ENCODE measurements around the gene CAMTA1. TPM values are rescaled to one million over a fixed set of nuclear protein-coding genes. Genes with fewer than 3 reads are reported as not detected.

CAMTA1 gene
- total and polyA plus RNA-seq, 4 donors: 90.5 to 236 (median 195) TPM

- no peak overlapping the region for H3K27ac ChIP-seq (ENCODE audit: low read depth, low read length)
- no peak overlapping the region for H3K4me3 ChIP-seq (ENCODE audit: low read depth, low read length)
- H3K27me3 ChIP-seq (ENCODE audit: control insufficient read depth, insufficient read depth, low read length): no peaks in the 10 kb centered on the region
- peaks cover 44% of the 10 kb centered on the region for H3K4me1 ChIP-seq (ENCODE audit: control insufficient read depth, insufficient read depth, low read length)
- WGBS (ENCODE audit: insufficient coverage): 51% methylated on average over 16 of the region's 16 CpGs
- no peaks in the 10 kb centered on the region for H3K9me3 ChIP-seq (ENCODE audit: control insufficient read depth, insufficient read depth, low read length)
- DNase-seq (ENCODE audit: low read depth in 4 of 6, low spot score in 6 of 6): peak in 1 of 6 donors; percentile 41
- peaks cover 8% of the 10 kb centered on the region for H3K36me3 ChIP-seq (ENCODE audit: control insufficient read depth, insufficient read depth, low read length)
Observed at GRCh38 chr1:7441143-7441841, 656.0 kb downstream of the CAMTA1 start.

DNA sequence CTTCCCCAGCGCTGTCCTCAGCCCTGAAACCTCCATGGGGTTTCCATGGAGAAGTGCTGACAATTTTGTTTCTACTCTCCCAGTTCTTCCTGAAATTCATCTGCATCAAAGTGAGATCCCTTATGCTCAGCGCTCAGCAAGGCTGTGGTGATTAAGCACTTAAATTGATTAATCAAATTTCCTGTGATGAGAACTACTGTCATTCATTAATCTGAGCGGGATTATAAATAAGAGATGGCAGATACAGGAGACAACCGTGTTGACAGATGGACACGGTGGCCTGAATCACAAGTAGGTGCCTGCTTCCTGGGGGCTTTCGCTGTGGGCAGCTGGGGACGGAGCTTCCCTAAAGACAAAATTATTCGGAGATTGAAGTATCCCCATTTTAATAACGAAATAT is 656.8 kb downstream of the CAMTA1 start:
- Histone ChIP-seq H3K9me3 (ENCODE audit: control insufficient read depth, insufficient read depth, low read length) (no peaks in the 10 kb centered on the region), H3K4me1 (ENCODE audit: control insufficient read depth, insufficient read depth, low read length) (peaks cover 41% of the 10 kb centered on the region), H3K4me3 (ENCODE audit: low read depth, low read length) (no peak overlapping the region), H3K36me3 (ENCODE audit: control insufficient read depth, insufficient read depth, low read length) (peaks cover 8% of the 10 kb centered on the region), H3K27me3 (ENCODE audit: control insufficient read depth, insufficient read depth, low read length) (no peaks in the 10 kb centered on the region), H3K27ac (ENCODE audit: low read depth, low read length) (no peak overlapping the region)
- WGBS (ENCODE audit: insufficient coverage): 79% methylated on average over 7 of the region's 9 CpGs
- DNase-seq (ENCODE audit: low read depth in 4 of 6, low spot score in 6 of 6): peak in 1 of 6 donors; percentile 67

DNA sequence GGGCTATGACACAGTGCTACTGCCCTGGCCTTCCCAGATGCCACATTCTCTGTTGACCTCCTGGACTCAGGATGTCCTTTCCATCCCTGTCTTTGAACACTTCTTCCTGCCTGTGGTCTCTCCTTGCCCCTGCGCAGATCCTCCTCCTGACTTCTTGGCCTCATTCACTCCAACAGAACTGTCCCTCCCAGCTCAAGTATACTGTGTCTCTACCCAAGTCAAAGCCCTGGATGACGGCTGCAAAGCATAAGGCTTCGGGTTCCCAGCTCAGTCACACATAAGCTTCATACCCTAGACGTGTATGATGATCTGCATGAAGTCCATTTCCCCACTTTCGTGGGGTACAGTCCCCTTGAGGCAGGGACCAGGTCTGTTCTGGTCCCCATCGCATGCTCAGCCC is 657.7 kb downstream of the CAMTA1 start:
- no peak for DNase-seq (ENCODE audit: low read depth in 4 of 6, low spot score in 6 of 6)
- 93% methylated on average over 6 of the region's 6 CpGs for WGBS (ENCODE audit: insufficient coverage)
- peaks cover 8% of the 10 kb centered on the region for H3K36me3 ChIP-seq (ENCODE audit: control insufficient read depth, insufficient read depth, low read length)
- peaks cover 38% of the 10 kb centered on the region for H3K4me1 ChIP-seq (ENCODE audit: control insufficient read depth, insufficient read depth, low read length)
- no peaks in the 10 kb centered on the region for H3K27me3 ChIP-seq (ENCODE audit: control insufficient read depth, insufficient read depth, low read length)
- H3K9me3 ChIP-seq (ENCODE audit: control insufficient read depth, insufficient read depth, low read length): no peaks in the 10 kb centered on the region
- H3K4me3 ChIP-seq (ENCODE audit: low read depth, low read length): no peak overlapping the region
- no peak overlapping the region for H3K27ac ChIP-seq (ENCODE audit: low read depth, low read length)

DNA sequence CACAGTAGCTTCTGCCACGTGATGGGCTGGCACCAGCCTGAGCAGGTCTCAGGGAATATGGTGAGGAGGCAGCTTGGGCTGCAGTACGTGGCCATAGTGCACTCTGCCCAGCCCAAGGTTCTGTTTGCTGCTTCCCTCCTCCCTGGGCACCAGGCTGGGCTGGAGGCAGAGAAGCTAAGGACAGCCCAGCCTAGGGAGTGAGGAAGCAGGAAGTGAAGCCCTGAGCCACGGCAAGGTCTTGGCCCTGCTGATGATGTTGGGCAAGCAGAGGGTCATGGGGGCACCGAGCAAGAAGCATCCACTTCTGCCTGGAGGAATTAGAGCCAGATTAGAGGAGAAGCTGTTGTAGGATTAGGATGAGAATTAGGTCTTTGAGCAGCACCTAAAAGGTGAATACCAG is 659.1 kb downstream of the CAMTA1 start:
- Histone ChIP-seq H3K9me3 (ENCODE audit: control insufficient read depth, insufficient read depth, low read length) (no peaks in the 10 kb centered on the region), H3K27ac (ENCODE audit: low read depth, low read length) (no peak overlapping the region), H3K36me3 (ENCODE audit: control insufficient read depth, insufficient read depth, low read length) (peaks cover 2% of the 10 kb centered on the region), H3K4me3 (ENCODE audit: low read depth, low read length) (no peak overlapping the region), H3K4me1 (ENCODE audit: control insufficient read depth, insufficient read depth, low read length) (peaks cover 34% of the 10 kb centered on the region), H3K27me3 (ENCODE audit: control insufficient read depth, insufficient read depth, low read length) (no peaks in the 10 kb centered on the region)
- no peak for DNase-seq (ENCODE audit: low read depth in 4 of 6, low spot score in 6 of 6)
- 78% methylated on average over 4 of the region's 4 CpGs for WGBS (ENCODE audit: insufficient coverage)

GRCh38 chr1:7447093-7447492 is 661.8 kb downstream of the CAMTA1 start:
- Histone ChIP-seq H3K27ac (ENCODE audit: low read depth, low read length) (no peak overlapping the region), H3K4me1 (ENCODE audit: control insufficient read depth, insufficient read depth, low read length) (peaks cover 19% of the 10 kb centered on the region), H3K27me3 (ENCODE audit: control insufficient read depth, insufficient read depth, low read length) (no peaks in the 10 kb centered on the region), H3K9me3 (ENCODE audit: control insufficient read depth, insufficient read depth, low read length) (no peaks in the 10 kb centered on the region), H3K36me3 (ENCODE audit: control insufficient read depth, insufficient read depth, low read length) (peaks cover 2% of the 10 kb centered on the region), H3K4me3 (ENCODE audit: low read depth, low read length) (no peak overlapping the region)
- no peak for DNase-seq (ENCODE audit: low read depth in 4 of 6, low spot score in 6 of 6)
- WGBS (ENCODE audit: insufficient coverage): 61% methylated on average over 8 of the region's 9 CpGs

- Histone ChIP-seq H3K27me3 (ENCODE audit: control insufficient read depth, insufficient read depth, low read length) (no peaks in the 10 kb centered on the region), H3K36me3 (ENCODE audit: control insufficient read depth, insufficient read depth, low read length) (peaks cover 2% of the 10 kb centered on the region), H3K4me3 (ENCODE audit: low read depth, low read length) (no peak overlapping the region), H3K9me3 (ENCODE audit: control insufficient read depth, insufficient read depth, low read length) (no peaks in the 10 kb centered on the region), H3K4me1 (ENCODE audit: control insufficient read depth, insufficient read depth, low read length) (peaks cover 15% of the 10 kb centered on the region), H3K27ac (ENCODE audit: low read depth, low read length) (no peak overlapping the region)
- no peak for DNase-seq (ENCODE audit: low read depth in 4 of 6, low spot score in 6 of 6)
- 94% methylated on average over 1 of the region's 6 CpGs for WGBS (ENCODE audit: insufficient coverage)
Observed at GRCh38 chr1:7447736-7448135, 662.5 kb downstream of the CAMTA1 start.

DNA sequence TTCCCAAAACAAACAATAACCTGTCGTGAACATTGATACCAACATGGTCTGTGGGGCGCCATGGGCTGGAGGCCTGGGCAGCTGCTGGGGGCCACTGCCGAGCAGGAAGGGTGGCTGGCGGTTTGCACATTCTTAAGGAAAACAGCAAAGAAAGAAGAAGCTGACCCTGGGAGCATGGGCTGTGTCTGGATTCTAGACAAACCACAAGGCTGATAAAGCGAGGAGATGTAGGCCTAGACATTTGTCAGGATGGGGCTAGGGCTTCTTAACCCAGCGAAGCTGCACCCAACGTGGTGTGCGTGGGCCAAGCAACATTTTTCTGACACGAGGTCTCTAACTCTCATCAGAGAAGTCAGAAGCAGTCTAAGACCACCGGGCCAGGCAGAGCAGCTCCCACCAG is 663.7 kb downstream of the CAMTA1 start:
- Histone ChIP-seq H3K4me1 (ENCODE audit: control insufficient read depth, insufficient read depth, low read length) (peaks cover 25% of the 10 kb centered on the region), H3K27me3 (ENCODE audit: control insufficient read depth, insufficient read depth, low read length) (no peaks in the 10 kb centered on the region), H3K27ac (ENCODE audit: low read depth, low read length) (no peak overlapping the region), H3K9me3 (ENCODE audit: control insufficient read depth, insufficient read depth, low read length) (no peaks in the 10 kb centered on the region), H3K36me3 (ENCODE audit: control insufficient read depth, insufficient read depth, low read length) (peaks cover 2% of the 10 kb centered on the region), H3K4me3 (ENCODE audit: low read depth, low read length) (no peak overlapping the region)
- WGBS (ENCODE audit: insufficient coverage): 83% methylated on average over 9 of the region's 10 CpGs
- no peak for DNase-seq (ENCODE audit: low read depth in 4 of 6, low spot score in 6 of 6)

DNA sequence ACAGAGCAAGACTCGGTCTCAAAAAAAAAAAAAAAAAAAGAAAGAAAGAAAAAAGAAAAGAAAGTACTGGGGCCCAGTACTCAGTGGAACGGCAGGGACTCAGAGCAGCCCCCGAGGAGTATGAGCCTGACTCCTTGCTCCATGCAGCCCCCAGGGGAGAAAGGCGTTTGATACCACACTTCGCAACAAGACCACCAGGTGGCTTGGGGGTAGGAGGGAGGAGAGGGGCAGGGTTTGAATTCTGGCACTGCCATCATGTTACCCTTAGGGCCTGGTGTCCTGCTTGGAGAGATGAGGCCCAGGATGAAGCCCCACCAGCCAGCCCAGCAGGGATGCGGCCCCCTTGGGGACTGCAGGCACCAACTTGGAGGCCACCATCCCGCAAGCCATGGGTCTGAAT is 664.5 kb downstream of the CAMTA1 start:
- Histone ChIP-seq H3K36me3 (ENCODE audit: control insufficient read depth, insufficient read depth, low read length) (peaks cover 2% of the 10 kb centered on the region), H3K9me3 (ENCODE audit: control insufficient read depth, insufficient read depth, low read length) (no peaks in the 10 kb centered on the region), H3K4me1 (ENCODE audit: control insufficient read depth, insufficient read depth, low read length) (peaks cover 33% of the 10 kb centered on the region), H3K4me3 (ENCODE audit: low read depth, low read length) (no peak overlapping the region), H3K27ac (ENCODE audit: low read depth, low read length) (no peak overlapping the region), H3K27me3 (ENCODE audit: control insufficient read depth, insufficient read depth, low read length) (no peaks in the 10 kb centered on the region)
- DNase-seq (ENCODE audit: low read depth in 4 of 6, low spot score in 6 of 6): no peak
- WGBS (ENCODE audit: insufficient coverage): 97% methylated on average over 6 of the region's 7 CpGs

GRCh38 chr1:7450838-7451237 is 665.6 kb downstream of the CAMTA1 start:
- no peaks in the 10 kb centered on the region for H3K9me3 ChIP-seq (ENCODE audit: control insufficient read depth, insufficient read depth, low read length)
- H3K27me3 ChIP-seq (ENCODE audit: control insufficient read depth, insufficient read depth, low read length): no peaks in the 10 kb centered on the region
- WGBS (ENCODE audit: insufficient coverage): 80% methylated on average over 5 of the region's 5 CpGs
- peak in 1 of 6 donors; percentile 63 for DNase-seq (ENCODE audit: low read depth in 4 of 6, low spot score in 6 of 6)
- H3K36me3 ChIP-seq (ENCODE audit: control insufficient read depth, insufficient read depth, low read length): peaks cover 2% of the 10 kb centered on the region
- peaks cover 44% of the 10 kb centered on the region for H3K4me1 ChIP-seq (ENCODE audit: control insufficient read depth, insufficient read depth, low read length)
- H3K27ac ChIP-seq (ENCODE audit: low read depth, low read length): no peak overlapping the region
- no peak overlapping the region for H3K4me3 ChIP-seq (ENCODE audit: low read depth, low read length)

DNA sequence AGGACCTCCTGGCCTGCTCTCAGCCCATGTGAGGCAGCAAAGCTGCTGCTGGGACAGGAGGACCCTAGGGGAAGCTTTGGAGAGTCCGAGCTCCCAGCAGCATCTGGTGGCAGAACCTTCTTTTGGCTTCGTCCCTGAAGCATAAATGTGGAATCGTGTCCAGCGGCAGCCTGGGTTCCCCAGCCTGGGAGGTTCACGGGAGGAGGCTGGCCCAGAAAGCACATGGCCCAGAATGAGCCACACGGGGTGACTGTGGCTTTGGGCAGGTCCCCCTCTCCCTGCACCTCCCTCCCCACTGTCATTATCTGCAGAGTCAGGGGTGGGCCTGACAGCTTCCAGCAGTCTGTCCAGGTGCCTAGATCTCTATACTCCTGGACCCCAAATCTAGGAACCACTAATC is 667.8 kb downstream of the CAMTA1 start:
- DNase-seq (ENCODE audit: low read depth in 4 of 6, low spot score in 6 of 6): no peak
- 57% methylated on average over 6 of the region's 6 CpGs for WGBS (ENCODE audit: insufficient coverage)
- H3K36me3 ChIP-seq (ENCODE audit: control insufficient read depth, insufficient read depth, low read length): peaks cover 2% of the 10 kb centered on the region
- no peaks in the 10 kb centered on the region for H3K9me3 ChIP-seq (ENCODE audit: control insufficient read depth, insufficient read depth, low read length)
- H3K4me1 ChIP-seq (ENCODE audit: control insufficient read depth, insufficient read depth, low read length): peaks cover 55% of the 10 kb centered on the region
- no peak overlapping the region for H3K27ac ChIP-seq (ENCODE audit: low read depth, low read length)
- H3K4me3 ChIP-seq (ENCODE audit: low read depth, low read length): no peak overlapping the region
- H3K27me3 ChIP-seq (ENCODE audit: control insufficient read depth, insufficient read depth, low read length): no peaks in the 10 kb centered on the region
